ENCODE measurements around the gene SORCS2. TPM values are rescaled to one million over a fixed set of nuclear protein-coding genes. Genes with fewer than 3 reads are reported as not detected.

SORCS2 gene
- total and polyA plus RNA-seq, 2 experiments from 2014 or later = 0.38 to 1.4 TPM

GRCh38 chr4:7338876-7339623 is 146.7 kb downstream of the SORCS2 start:
- Histone ChIP-seq H3K36me3 (ENCODE audit: low read depth) (no peaks in the 10 kb centered on the region), H4K20me1 (ENCODE audit: insufficient read depth) (no peaks in the 10 kb centered on the region), H3K4me3 (no peak overlapping the region), H3K27ac (no peak overlapping the region), H3F3A (ENCODE audit: insufficient read depth) (no peaks in the 10 kb centered on the region), H3K4me1 (ENCODE audit: insufficient read depth) (no peaks in the 10 kb centered on the region), H3K9me3 (ENCODE audit: low read depth) (no peaks in the 10 kb centered on the region), H3K79me2 (ENCODE audit: insufficient read depth) (no peaks in the 10 kb centered on the region), H3K4me2 (ENCODE audit: unreplicated experiment) (no peak overlapping the region), H3K27me3 (replicated peaks; ENCODE audit: insufficient read depth) (no peaks in the 10 kb centered on the region), H3K9ac (no peak overlapping the region), H2AFZ (no peak overlapping the region), H3K9me2 (ENCODE audit: insufficient read depth) (no peaks in the 10 kb centered on the region)
- 74 to 78% methylated on average over 18 to 19 of the region's 19 CpGs for WGBS, 2 experiments (ENCODE audit: low coverage in 1 of 2, low lambda C conversion rate in 2 of 2, missing lambda C conversion rate in 2 of 2)
- no peak for DNase-seq
- TF ChIP-seq EZH2 (IDR thresholded peaks at IDR 0.05; ENCODE audit: insufficient read depth, poor library complexity, severe bottlenecking) (no peak), EZH2phosphoT487 (IDR thresholded peaks at IDR 0.05; ENCODE audit: insufficient read depth, low read depth) (no peak)
- in situ Hi-C loops (cut with MboI) = no loop called here

GRCh38 chr4:7339751-7340552 is 147.6 kb downstream of the SORCS2 start:
- Histone ChIP-seq H2AFZ (no peak overlapping the region), H3K79me2 (ENCODE audit: insufficient read depth) (no peaks in the 10 kb centered on the region), H3K9ac (no peak overlapping the region), H3K36me3 (ENCODE audit: low read depth) (no peaks in the 10 kb centered on the region), H3K27me3 (replicated peaks; ENCODE audit: insufficient read depth) (no peaks in the 10 kb centered on the region), H3K4me2 (ENCODE audit: unreplicated experiment) (no peak overlapping the region), H3K9me2 (ENCODE audit: insufficient read depth) (no peaks in the 10 kb centered on the region), H3F3A (ENCODE audit: insufficient read depth) (no peaks in the 10 kb centered on the region), H3K4me1 (ENCODE audit: insufficient read depth) (no peaks in the 10 kb centered on the region), H4K20me1 (ENCODE audit: insufficient read depth) (no peaks in the 10 kb centered on the region), H3K27ac (no peak overlapping the region), H3K9me3 (ENCODE audit: low read depth) (no peaks in the 10 kb centered on the region), H3K4me3 (no peak overlapping the region)
- in situ Hi-C loops (cut with MboI) = no loop called here
- 70 to 75% methylated on average over 14 to 15 of the region's 15 CpGs for WGBS, 2 experiments (ENCODE audit: low coverage in 1 of 2, low lambda C conversion rate in 2 of 2, missing lambda C conversion rate in 2 of 2)
- no peak for TF ChIP-seq EZH2phosphoT487 (IDR thresholded peaks at IDR 0.05; ENCODE audit: insufficient read depth, low read depth)
- TF ChIP-seq EZH2 (IDR thresholded peaks at IDR 0.05; ENCODE audit: insufficient read depth, poor library complexity, severe bottlenecking) = no peak
- DNase-seq = no peak

GRCh38 chr4:7340553-7341433 is 148.5 kb downstream of the SORCS2 start:
- no peak overlapping the region for H3K4me3 ChIP-seq
- no peak overlapping the region for H3K27ac ChIP-seq
- H3K9ac ChIP-seq = no peak overlapping the region
- 82 to 87% methylated on average over 17 of the region's 17 CpGs for WGBS, 2 experiments (ENCODE audit: low coverage in 1 of 2, low lambda C conversion rate in 2 of 2, missing lambda C conversion rate in 2 of 2)
- H3F3A ChIP-seq (ENCODE audit: insufficient read depth) = no peaks in the 10 kb centered on the region
- H3K27me3 ChIP-seq (replicated peaks; ENCODE audit: insufficient read depth) = peaks cover 3% of the 10 kb centered on the region
- H4K20me1 ChIP-seq (ENCODE audit: insufficient read depth) = no peaks in the 10 kb centered on the region
- TF ChIP-seq EZH2 (IDR thresholded peaks at IDR 0.05; ENCODE audit: insufficient read depth, poor library complexity, severe bottlenecking) (no peak), EZH2phosphoT487 (IDR thresholded peaks at IDR 0.05; ENCODE audit: insufficient read depth, low read depth) (no peak)
- no peaks in the 10 kb centered on the region for H3K9me2 ChIP-seq (ENCODE audit: insufficient read depth)
- H3K79me2 ChIP-seq (ENCODE audit: insufficient read depth) = no peaks in the 10 kb centered on the region
- H3K9me3 ChIP-seq (ENCODE audit: low read depth) = no peaks in the 10 kb centered on the region
- H3K4me1 ChIP-seq (ENCODE audit: insufficient read depth) = no peaks in the 10 kb centered on the region
- in situ Hi-C loops (cut with MboI) = no loop called here
- H2AFZ ChIP-seq = no peak overlapping the region
- no peak overlapping the region for H3K4me2 ChIP-seq (ENCODE audit: unreplicated experiment)
- no peak for DNase-seq
- H3K36me3 ChIP-seq (ENCODE audit: low read depth) = no peaks in the 10 kb centered on the region

All from GM23248 (cell line).